HS-5 (cell line): ENCODE measurements around the gene ITGB8.

Source experiments
- DNase-seq: peaks from one replicate; pipeline ENCODE4 v3.0.0-alpha.2; 2012; ENCODE audit warnings: low read depth

ITGB8 gene

GRCh38 chr7:20340839-20341238 is 10.1 kb downstream of the ITGB8 start:
- DNase-seq, result no peak

GRCh38 chr7:20343205-20343604 is 12.5 kb downstream of the ITGB8 start:
- no peak for DNase-seq

GRCh38 chr7:20343941-20344340 is 13.2 kb downstream of the ITGB8 start:
- DNase-seq, result no peak

- no peak for DNase-seq
Measured at GRCh38 chr7:20344396-20344795, 13.7 kb downstream of the ITGB8 start.

GRCh38 chr7:20346577-20346976 is 15.9 kb downstream of the ITGB8 start:
- DNase-seq, result no peak

- no peak for DNase-seq
Measured at GRCh38 chr7:20347680-20348079, 17.0 kb downstream of the ITGB8 start.

- DNase-seq, result no peak
Measured at GRCh38 chr7:20348125-20348807, 17.6 kb downstream of the ITGB8 start.

- DNase-seq, result no peak
Measured at GRCh38 chr7:20350518-20350951, 19.8 kb downstream of the ITGB8 start.

GRCh38 chr7:20350996-20351692 is 20.4 kb downstream of the ITGB8 start:
- no peak for DNase-seq

GRCh38 chr7:20351901-20352300 is 21.2 kb downstream of the ITGB8 start:
- peak; percentile 77 for DNase-seq

- peak; percentile 97 for DNase-seq
Measured at GRCh38 chr7:20352573-20353306, 22.0 kb downstream of the ITGB8 start.

- no peak for DNase-seq
Measured at GRCh38 chr7:20354610-20355528, 24.2 kb downstream of the ITGB8 start.

GRCh38 chr7:20358106-20358505 is 27.4 kb downstream of the ITGB8 start:
- no peak for DNase-seq

GRCh38 chr7:20358762-20359282 is 28.1 kb downstream of the ITGB8 start:
- no peak for DNase-seq

- DNase-seq, result no peak
Measured at GRCh38 chr7:20359341-20359963, 28.8 kb downstream of the ITGB8 start.

- DNase-seq, result no peak
Measured at GRCh38 chr7:20362574-20363253, 32.0 kb downstream of the ITGB8 start.

- DNase-seq, result no peak
Measured at GRCh38 chr7:20364571-20365196, 34.0 kb downstream of the ITGB8 start.

- DNase-seq, result no peak
Measured at GRCh38 chr7:20365486-20365885, 34.8 kb downstream of the ITGB8 start.

- DNase-seq, result no peak
Measured at GRCh38 chr7:20374399-20374798, 43.7 kb downstream of the ITGB8 start.

GRCh38 chr7:20376796-20377195 is 46.1 kb downstream of the ITGB8 start:
- DNase-seq, result no peak
